Loucy (cell line): ENCODE measurements around the gene FOXP4.

Experiments
- H2AFZ ChIP-seq: fragments of 200-600 bp; sonication (generic); 2 replicates; pipeline ENCODE4 v1.6.0; 2016; ENCODE audit warnings: antibody characterized with exemption, mild to moderate bottlenecking, low read length, moderate library complexity
- H3F3A ChIP-seq: fragments of 200-600 bp; 2 replicates; pipeline ENCODE4 v1.6.0; 2016; ENCODE audit warnings: antibody characterized with exemption, low read depth, mild to moderate bottlenecking
- H3K27me3 ChIP-seq: fragments of 200-600 bp; sonication (generic); 2 replicates; pipeline ENCODE4 v1.6.1; 2014; ENCODE audit warnings: low read length, mild to moderate bottlenecking; ENCODE audit not compliant: insufficient read depth, poor library complexity, severe bottlenecking
- H3K36me3 ChIP-seq: fragments of 200-600 bp; sonication (generic); 2 replicates; pipeline ENCODE4 v1.6.1; 2016; ENCODE audit warnings: low read length; ENCODE audit not compliant: insufficient read depth
- H3K4me1 ChIP-seq: fragments of 200-600 bp; sonication (generic); 2 replicates; pipeline ENCODE4 v1.5.1; 2014; ENCODE audit warnings: low read length, mild to moderate bottlenecking; ENCODE audit not compliant: insufficient read depth, poor library complexity, severe bottlenecking
- H3K4me2 ChIP-seq: fragments of 200-600 bp; sonication (generic); 2 replicates; pipeline ENCODE4 v1.6.0; 2014; ENCODE audit warnings: antibody characterized with exemption, low read length, low read depth, mild to moderate bottlenecking; ENCODE audit not compliant: poor library complexity, severe bottlenecking
- H3K4me3 ChIP-seq: fragments of 200-600 bp; sonication (generic); 2 replicates; pipeline ENCODE4 v1.5.1; 2014; ENCODE audit warnings: low read length, mild to moderate bottlenecking, mixed read lengths; ENCODE audit not compliant: poor library complexity, severe bottlenecking
- H3K79me2 ChIP-seq: fragments of 200-600 bp; sonication (generic); 2 replicates; pipeline ENCODE4 v1.6.1; 2014; ENCODE audit warnings: low read length; ENCODE audit not compliant: insufficient read depth
- H3K9ac ChIP-seq: fragments of 200-600 bp; sonication (generic); 2 replicates; pipeline ENCODE4 v1.6.0; 2014; ENCODE audit warnings: mild to moderate bottlenecking, low read depth, low read length, moderate library complexity; ENCODE audit not compliant: poor library complexity, severe bottlenecking
- H3K9me2 ChIP-seq: fragments of 200-600 bp; sonication (generic); replicated peaks from 2 replicates; pipeline ENCODE4 v1.6.1; 2016; ENCODE audit warnings: low read depth, low read length, mixed read lengths
- H3K9me3 ChIP-seq: fragments of 200-600 bp; sonication (generic); 2 replicates; pipeline ENCODE4 v1.6.1; 2014; ENCODE audit warnings: mild to moderate bottlenecking, antibody characterized with exemption, low read length, low read depth; ENCODE audit not compliant: insufficient read depth
- H4K20me1 ChIP-seq: fragments of 200-600 bp; sonication (generic); 2 replicates; pipeline ENCODE4 v1.6.0; 2014; ENCODE audit warnings: antibody characterized with exemption, low read length, mild to moderate bottlenecking; ENCODE audit not compliant: insufficient read depth, poor library complexity, severe bottlenecking
- EZH2phosphoT487 ChIP-seq: fragments of 200-600 bp; IDR thresholded peaks from 2 replicates; pipeline ENCODE4 v1.6.1; 2018; ENCODE audit warnings: antibody characterized with exemption, mild to moderate bottlenecking, moderate library complexity, borderline replicate concordance
- TF ChIP-seq, protein P1 (sequence below): fragments of 200-600 bp; sonication (generic); conservative IDR thresholded peaks from 2 replicates; pipeline ENCODE4 v1.5.1; 2014; ENCODE audit warnings: mild to moderate bottlenecking, antibody characterized with exemption, low read length

FOXP4 gene

DNA sequence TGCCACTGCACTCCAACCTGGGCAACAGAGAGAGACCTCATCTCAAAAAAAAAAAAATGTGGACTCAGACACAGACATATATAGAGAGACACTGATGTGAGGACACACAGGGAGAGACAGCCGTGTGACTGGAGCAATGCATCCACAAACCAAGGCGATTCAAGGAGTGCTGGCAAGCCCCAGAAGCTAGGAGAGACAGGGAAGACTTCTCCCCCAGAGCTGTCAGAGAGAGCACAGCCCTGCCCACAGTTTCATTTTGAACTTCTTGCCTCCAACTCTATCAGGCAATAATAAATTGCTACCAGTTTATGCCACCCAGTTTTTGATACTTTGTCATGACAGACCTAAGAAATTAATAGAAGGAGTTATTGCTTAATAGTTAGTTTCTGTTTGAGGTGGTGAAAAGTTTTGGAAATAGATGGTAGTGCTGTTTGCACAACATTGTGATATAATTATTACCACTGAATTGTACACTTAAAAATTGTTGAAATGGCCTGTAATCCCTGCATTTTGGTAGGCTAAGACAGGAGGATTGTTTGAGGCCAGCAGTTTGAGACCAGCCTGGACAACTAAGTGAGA lies 87.0 kb downstream of the FOXP4 start:
- Histone ChIP-seq H2AFZ (no peak overlapping the region), H3K4me2 (peak overlapping the region; percentile 34), H3K79me2 (peaks cover 12% of the 10 kb centered on the region; the same call in 1 of the 2 replicates), H3F3A (peaks cover 16% of the 10 kb centered on the region), H4K20me1 (no peaks in the 10 kb centered on the region), H3K9me3 (no peaks in the 10 kb centered on the region), H3K36me3 (no peaks in the 10 kb centered on the region), H3K27me3 (no peaks in the 10 kb centered on the region), H3K9me2 (no peaks in the 10 kb centered on the region), H3K9ac (peak overlapping the region; percentile 33), H3K4me1 (peaks cover 45% of the 10 kb centered on the region), H3K4me3 (no peak overlapping the region)
- TF ChIP-seq, protein P1, sequence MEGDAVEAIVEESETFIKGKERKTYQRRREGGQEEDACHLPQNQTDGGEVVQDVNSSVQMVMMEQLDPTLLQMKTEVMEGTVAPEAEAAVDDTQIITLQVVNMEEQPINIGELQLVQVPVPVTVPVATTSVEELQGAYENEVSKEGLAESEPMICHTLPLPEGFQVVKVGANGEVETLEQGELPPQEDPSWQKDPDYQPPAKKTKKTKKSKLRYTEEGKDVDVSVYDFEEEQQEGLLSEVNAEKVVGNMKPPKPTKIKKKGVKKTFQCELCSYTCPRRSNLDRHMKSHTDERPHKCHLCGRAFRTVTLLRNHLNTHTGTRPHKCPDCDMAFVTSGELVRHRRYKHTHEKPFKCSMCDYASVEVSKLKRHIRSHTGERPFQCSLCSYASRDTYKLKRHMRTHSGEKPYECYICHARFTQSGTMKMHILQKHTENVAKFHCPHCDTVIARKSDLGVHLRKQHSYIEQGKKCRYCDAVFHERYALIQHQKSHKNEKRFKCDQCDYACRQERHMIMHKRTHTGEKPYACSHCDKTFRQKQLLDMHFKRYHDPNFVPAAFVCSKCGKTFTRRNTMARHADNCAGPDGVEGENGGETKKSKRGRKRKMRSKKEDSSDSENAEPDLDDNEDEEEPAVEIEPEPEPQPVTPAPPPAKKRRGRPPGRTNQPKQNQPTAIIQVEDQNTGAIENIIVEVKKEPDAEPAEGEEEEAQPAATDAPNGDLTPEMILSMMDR: no peak
- no peak for TF ChIP-seq EZH2phosphoT487

DNA sequence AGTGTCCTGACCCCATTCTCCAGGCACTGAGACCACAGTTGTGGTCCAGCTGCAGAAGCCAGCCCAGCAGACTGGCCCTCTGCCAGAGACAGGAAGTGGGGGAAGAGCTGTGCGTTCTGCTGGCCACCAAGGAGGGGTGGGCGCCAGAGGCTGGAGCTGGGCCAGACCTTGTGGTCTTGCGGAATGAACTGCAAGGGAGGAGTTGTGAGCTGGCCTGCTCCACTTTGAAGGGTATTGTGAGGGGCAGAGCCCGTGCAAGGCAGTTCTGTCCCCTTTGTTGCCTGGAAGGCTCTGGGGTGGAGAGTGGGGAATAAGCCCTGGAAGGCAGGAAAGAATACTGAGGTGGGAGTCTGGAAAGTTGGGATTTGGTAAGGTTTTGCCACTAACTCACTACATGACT lies 88.5 kb downstream of the FOXP4 start:
- Histone ChIP-seq H4K20me1 (peaks cover 7% of the 10 kb centered on the region), H3K27me3 (no peaks in the 10 kb centered on the region), H2AFZ (no peak overlapping the region), H3K79me2 (peaks cover 27% of the 10 kb centered on the region), H3F3A (peaks cover 16% of the 10 kb centered on the region), H3K9me3 (no peaks in the 10 kb centered on the region), H3K4me2 (peak overlapping the region; percentile 58), H3K9me2 (no peaks in the 10 kb centered on the region), H3K4me3 (peak overlapping the region; percentile 38), H3K36me3 (no peaks in the 10 kb centered on the region), H3K4me1 (peaks cover 52% of the 10 kb centered on the region), H3K9ac (peak overlapping the region; percentile 65)
- no peak for TF ChIP-seq EZH2phosphoT487
- TF ChIP-seq, protein P1: no peak

DNA sequence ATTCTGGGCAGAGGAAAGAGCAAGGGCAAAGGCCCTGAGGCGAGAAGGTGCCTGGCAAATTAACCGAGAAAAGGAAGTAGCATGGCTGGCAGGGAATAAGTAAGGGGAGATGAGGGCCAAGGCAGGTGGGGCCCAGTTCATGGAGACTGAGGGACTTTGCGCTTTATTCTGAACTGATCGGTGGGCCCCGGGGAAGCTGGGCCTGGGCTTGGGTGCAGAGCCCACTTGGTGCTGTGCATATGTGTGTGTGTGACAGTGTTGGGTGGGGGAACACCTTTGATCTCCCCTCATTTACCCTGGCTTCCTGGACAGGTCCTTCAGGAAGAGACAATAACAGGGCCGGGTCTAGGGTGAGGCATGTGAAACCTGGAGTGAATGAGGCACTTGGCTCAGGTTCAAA lies 89.2 kb downstream of the FOXP4 start:
- no peak overlapping the region for H2AFZ ChIP-seq
- no peaks in the 10 kb centered on the region for H3K9me3 ChIP-seq
- peaks cover 7% of the 10 kb centered on the region for H4K20me1 ChIP-seq
- peaks cover 34% of the 10 kb centered on the region for H3K79me2 ChIP-seq
- TF ChIP-seq EZH2phosphoT487: no peak
- TF ChIP-seq, protein P1: no peak
- H3K4me3 ChIP-seq: peak overlapping the region; percentile 38
- peak overlapping the region; percentile 58 for H3K4me2 ChIP-seq
- H3K27me3 ChIP-seq: no peaks in the 10 kb centered on the region
- H3K9ac ChIP-seq: peak overlapping the region; percentile 65
- peaks cover 16% of the 10 kb centered on the region for H3F3A ChIP-seq
- no peaks in the 10 kb centered on the region for H3K9me2 ChIP-seq
- H3K36me3 ChIP-seq: no peaks in the 10 kb centered on the region
- H3K4me1 ChIP-seq: peaks cover 60% of the 10 kb centered on the region
